A673 (cell line): Measurements from ENCODE around the gene AQP3. TPM values are rescaled to one million over a fixed set of nuclear protein-coding genes. Genes with fewer than 3 reads are reported as not detected.

Source experiments
- BruUV-seq: library from RNA; stranded (reverse); fragments of 400-500 nt; replicated peaks from 2 replicates; lab custom pipeline; 2021; lab: Mats Ljungman, UMichigan
- CTCF ChIA-PET: fragments of 300-600 bp; sonication (Branson Sonifier 250); formaldehyde crosslinking; loops from one replicate; lab custom pipeline; 2022; ENCODE audit warnings: antibody characterized with exemption; lab: Charles Lee
- POLR2A ChIA-PET: fragments of 300-600 bp; sonication (Branson Sonifier 250); formaldehyde crosslinking; loops from one replicate; lab custom pipeline; 2022; ENCODE audit warnings: antibody characterized with exemption; ENCODE audit not compliant: low non-redundant PET; lab: Charles Lee
- DNase-seq: peaks from one replicate; pipeline ENCODE4 v3.0.0-alpha.2; 2015; ENCODE audit warnings: low spot score
- H3K27ac ChIP-seq: fragments of 200-600 bp; sonication (generic); 2 replicates; pipeline ENCODE4 v1.5.1; 2016; ENCODE audit warnings: mixed run types, low read depth, mild to moderate bottlenecking, mixed read lengths, antibody characterized with exemption, low read length; ENCODE audit not compliant: poor library complexity, severe bottlenecking
- H3K27me3 ChIP-seq: fragments of 200-600 bp; sonication (generic); replicated peaks from 2 replicates; pipeline ENCODE4 v1.6.1; 2017; ENCODE audit warnings: mixed run types, low read depth, mild to moderate bottlenecking, mixed read lengths, antibody characterized with exemption, low read length; ENCODE audit not compliant: insufficient read depth, poor library complexity
- H3K36me3 ChIP-seq: fragments of 200-600 bp; sonication (generic); 2 replicates; pipeline ENCODE4 v1.6.1; 2016; ENCODE audit warnings: mixed run types, mild to moderate bottlenecking, mixed read lengths, antibody characterized with exemption, low read length; ENCODE audit not compliant: insufficient read depth, poor library complexity, severe bottlenecking
- H3K4me1 ChIP-seq: fragments of 200-600 bp; sonication (generic); 2 replicates; pipeline ENCODE4 v1.6.1; 2017; ENCODE audit warnings: mixed run types, mild to moderate bottlenecking, mixed read lengths, antibody characterized with exemption, low read length; ENCODE audit not compliant: insufficient read depth, poor library complexity, severe bottlenecking
- H3K4me3 ChIP-seq: fragments of 200-600 bp; sonication (generic); 2 replicates; pipeline ENCODE4 v1.5.1; 2016; ENCODE audit warnings: low read depth, mixed run types, mild to moderate bottlenecking, mixed read lengths, low read length; ENCODE audit not compliant: poor library complexity, severe bottlenecking
- H3K9me3 ChIP-seq: fragments of 200-600 bp; sonication (generic); 2 replicates; pipeline ENCODE4 v1.6.1; 2016; ENCODE audit warnings: mixed run types, low read depth, mild to moderate bottlenecking, mixed read lengths, antibody characterized with exemption, low read length; ENCODE audit not compliant: poor library complexity, severe bottlenecking
- EZH2 ChIP-seq: fragments of 200-600 bp; sonication (generic); IDR thresholded peaks from 2 replicates; pipeline ENCODE4 v1.6.1; 2017; ENCODE audit warnings: borderline replicate concordance, low read depth, mild to moderate bottlenecking, mixed read lengths, antibody characterized with exemption, low read length; ENCODE audit not compliant: poor library complexity, severe bottlenecking
- intact Hi-C: fragments of 100-400 bp; cut with micrococcal nuclease; formaldehyde crosslinking; loops from one replicate; pipeline ENCODE4 v1.10.0; 2022; ENCODE audit not compliant: unreplicated experiment
- total RNA-seq: library from RNA; stranded (reverse); gene quantifications from 2 replicates; pipeline ENCODE4 v1.2.3, GENCODE V29; 2021
- TF ChIP-seq, protein P1 (sequence below): fragments of 300-800, 200-600 bp; sonication (generic); conservative IDR thresholded peaks from 2 replicates; pipeline ENCODE4 v1.5.1; 2017; ENCODE audit warnings: low read depth, mild to moderate bottlenecking, antibody characterized with exemption, low read length, moderate library complexity, mixed read lengths

AQP3 gene
- total RNA-seq, 1 experiment from 2014 or later: 0.43 TPM

DNA sequence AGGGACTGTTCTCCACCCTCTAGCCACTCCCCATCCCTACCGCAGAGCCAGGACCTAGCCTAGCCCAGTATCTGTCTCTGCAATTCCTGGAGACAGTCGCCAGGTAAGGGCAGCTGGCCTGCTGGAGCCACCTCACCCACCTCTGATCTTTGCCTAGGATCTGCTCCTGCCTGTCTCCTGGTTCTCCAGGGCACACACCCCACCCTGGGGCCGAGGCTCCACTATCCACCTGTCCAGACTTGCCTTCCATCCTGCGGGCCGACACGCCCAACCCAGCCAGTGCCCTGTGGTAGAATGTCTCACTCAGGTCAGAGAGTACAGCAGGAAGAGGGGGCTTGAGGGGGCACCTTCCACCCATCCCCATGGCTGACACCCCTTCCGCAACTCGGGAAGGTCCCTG lies 29.3 kb downstream of the AQP3 start:
- BruUV-seq: no TSS peak
- H3K4me1 ChIP-seq: no peaks in the 10 kb centered on the region
- peaks cover 5% of the 10 kb centered on the region for H3K27me3 ChIP-seq
- no peak for DNase-seq
- no peak overlapping the region for H3K27ac ChIP-seq
- H3K36me3 ChIP-seq: no peaks in the 10 kb centered on the region
- intact Hi-C loops: no loop called here
- no peaks in the 10 kb centered on the region for H3K9me3 ChIP-seq
- no peak for TF ChIP-seq EZH2
- TF ChIP-seq, protein P1, sequence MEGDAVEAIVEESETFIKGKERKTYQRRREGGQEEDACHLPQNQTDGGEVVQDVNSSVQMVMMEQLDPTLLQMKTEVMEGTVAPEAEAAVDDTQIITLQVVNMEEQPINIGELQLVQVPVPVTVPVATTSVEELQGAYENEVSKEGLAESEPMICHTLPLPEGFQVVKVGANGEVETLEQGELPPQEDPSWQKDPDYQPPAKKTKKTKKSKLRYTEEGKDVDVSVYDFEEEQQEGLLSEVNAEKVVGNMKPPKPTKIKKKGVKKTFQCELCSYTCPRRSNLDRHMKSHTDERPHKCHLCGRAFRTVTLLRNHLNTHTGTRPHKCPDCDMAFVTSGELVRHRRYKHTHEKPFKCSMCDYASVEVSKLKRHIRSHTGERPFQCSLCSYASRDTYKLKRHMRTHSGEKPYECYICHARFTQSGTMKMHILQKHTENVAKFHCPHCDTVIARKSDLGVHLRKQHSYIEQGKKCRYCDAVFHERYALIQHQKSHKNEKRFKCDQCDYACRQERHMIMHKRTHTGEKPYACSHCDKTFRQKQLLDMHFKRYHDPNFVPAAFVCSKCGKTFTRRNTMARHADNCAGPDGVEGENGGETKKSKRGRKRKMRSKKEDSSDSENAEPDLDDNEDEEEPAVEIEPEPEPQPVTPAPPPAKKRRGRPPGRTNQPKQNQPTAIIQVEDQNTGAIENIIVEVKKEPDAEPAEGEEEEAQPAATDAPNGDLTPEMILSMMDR: no peak
- no peak overlapping the region for H3K4me3 ChIP-seq
- ChIA-PET POLR2A (no interaction called here), CTCF (no interaction called here)

DNA sequence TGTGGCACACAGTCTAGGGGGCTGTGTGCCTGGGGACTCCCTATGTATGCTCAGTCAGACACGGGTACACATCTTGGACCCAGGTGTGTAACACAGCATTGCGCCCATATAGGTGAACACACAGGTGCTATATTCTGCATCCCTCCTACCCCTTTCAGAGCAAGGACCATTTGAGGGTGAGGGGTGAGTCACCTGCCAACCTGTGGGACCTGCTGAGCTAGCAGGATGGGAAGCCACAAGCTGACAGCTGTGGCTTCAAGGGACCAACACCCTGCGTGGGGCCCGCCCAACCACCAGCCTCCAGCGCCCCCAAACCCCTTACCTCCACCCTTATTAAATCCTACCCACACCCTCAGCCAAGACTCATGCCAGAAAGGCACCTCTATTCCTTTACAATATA lies 30.4 kb downstream of the AQP3 start:
- no peak for DNase-seq
- Histone ChIP-seq H3K27me3 (peaks cover 5% of the 10 kb centered on the region), H3K27ac (no peak overlapping the region), H3K4me1 (no peaks in the 10 kb centered on the region), H3K9me3 (no peaks in the 10 kb centered on the region), H3K4me3 (no peak overlapping the region), H3K36me3 (no peaks in the 10 kb centered on the region)
- no peak for TF ChIP-seq EZH2
- TF ChIP-seq, protein P1: no peak
- intact Hi-C loops: no loop called here
- CTCF ChIA-PET: no interaction called here
- POLR2A ChIA-PET: no interaction called here
- no TSS peak for BruUV-seq

DNA sequence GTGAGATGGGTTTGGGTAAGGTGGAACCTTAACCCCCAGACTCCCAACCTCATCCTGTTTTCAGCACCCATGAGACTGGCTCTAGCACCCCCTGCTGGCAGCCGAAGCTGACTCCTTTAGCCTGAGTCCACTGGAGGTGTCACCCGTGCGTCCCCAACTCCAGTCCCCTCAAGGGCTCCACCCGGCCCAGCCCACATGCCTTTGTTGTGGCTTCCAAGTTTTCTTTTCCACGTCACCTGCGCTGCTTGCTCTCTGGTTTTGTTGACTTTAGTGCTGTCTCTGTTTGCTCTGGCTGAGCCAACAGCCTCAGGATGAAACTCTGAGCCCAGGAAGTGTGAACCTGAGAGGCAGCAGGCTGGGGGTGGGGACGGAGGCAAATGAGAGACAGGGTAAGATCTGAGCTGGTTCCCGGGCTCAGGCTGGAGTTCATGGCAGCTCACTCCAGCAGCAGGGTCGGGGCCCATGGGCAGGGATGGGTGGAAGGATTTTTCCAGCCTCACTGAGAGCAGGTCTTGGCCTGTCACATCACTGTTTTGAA lies 31.8 kb downstream of the AQP3 start:
- no peak overlapping the region for H3K4me3 ChIP-seq
- H3K4me1 ChIP-seq: no peaks in the 10 kb centered on the region
- ChIA-PET CTCF (interaction anchor here (0.7 to 1.2 kb wide), 3 partner anchors 12 to 129 kb away, joined by 3 read pairs; partner anchors contain the start of gene AQP7), POLR2A (no interaction called here)
- DNase-seq: peak; percentile 38
- intact Hi-C loops: no loop called here
- H3K27ac ChIP-seq: no peak overlapping the region
- BruUV-seq: no TSS peak
- no peaks in the 10 kb centered on the region for H3K36me3 ChIP-seq
- TF ChIP-seq, protein P1: peak; percentile 77
- TF ChIP-seq EZH2: no peak
- no peaks in the 10 kb centered on the region for H3K9me3 ChIP-seq
- H3K27me3 ChIP-seq: peaks cover 5% of the 10 kb centered on the region
